ENCODE data around the gene ZMYM4. TPM values are rescaled to one million over a fixed set of nuclear protein-coding genes. Genes with fewer than 3 reads are reported as not detected.
"Not testable (repeated sequence)": the region's sequence is repeated elsewhere in the genome, so short reads cannot be mapped to it uniquely, and the experiment has no call there.

The ZMYM4 gene
- total RNA-seq, 8 experiments from 2014 or later: 34.4 to 82.5 (median 63.3) TPM

- Histone ChIP-seq H3K4me1 (replicated peaks in 1 of 2) (no peaks in the 10 kb centered on the region), H3K27ac (no peak overlapping the region), H3K4me3 (no peak overlapping the region)
- no peak for ATAC-seq (replicated peaks in 6 of 8)
- in situ Hi-C loops (cut with MboI; ENCODE audit: low pct_unique_long_range_greater_than_20kb in 2 of 9, low sequenced_read_pairs in 9 of 9, unreplicated experiment in 9 of 9): no loop called here
- WGBS, 10 experiments: 92 to 100% (median 100%) methylated on average over 1 to 3 of the region's 3 CpGs; no CpG with 5 or more reads in 1 of the 10 experiments
These were observed 47.1 kb downstream of the ZMYM4 start for GRCh38 chr1:35315649-35316048.

DNA sequence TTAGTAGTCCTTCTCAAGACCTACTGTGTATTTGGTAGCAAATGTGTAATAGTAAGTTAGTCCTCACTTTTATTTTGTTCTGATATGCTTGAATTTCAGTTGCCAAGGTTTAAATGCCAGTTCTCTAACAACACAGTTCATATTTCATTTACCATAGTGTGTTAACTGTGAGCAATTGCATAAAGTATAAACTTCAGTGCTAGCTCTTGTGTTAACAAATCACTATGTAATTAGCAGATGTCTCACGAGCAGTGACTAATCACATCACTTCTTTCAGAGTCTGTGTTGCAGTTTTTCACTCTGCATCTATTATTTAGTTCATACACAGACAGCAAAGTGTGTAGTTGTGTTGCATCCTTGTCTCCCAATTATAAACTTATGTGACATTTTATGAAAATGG, 47.8 kb downstream of the ZMYM4 start:
- Histone ChIP-seq H3K4me3 (no peak overlapping the region), H3K4me1 (replicated peaks in 1 of 2) (no peaks in the 10 kb centered on the region), H3K27ac (no peak overlapping the region)
- 25 to 100% (median 89%) methylated on average over 1 of the region's 1 CpG; no CpG with 5 or more reads in 2 of the 10 experiments for WGBS, 10 experiments
- in situ Hi-C loops (cut with MboI; ENCODE audit: low pct_unique_long_range_greater_than_20kb in 2 of 9, low sequenced_read_pairs in 9 of 9, unreplicated experiment in 9 of 9): no loop called here
- ATAC-seq (replicated peaks in 6 of 8): peak in 3 of 8 experiments; percentile 65 to 97 (median 70)

- no peak overlapping the region for H3K4me3 ChIP-seq
- peak in 1 of 8 experiments; percentile 32 for ATAC-seq (replicated peaks in 6 of 8)
- H3K27ac ChIP-seq: no peak overlapping the region
- 59 to 100% (median 100%) methylated on average over 1 to 3 of the region's 4 CpGs; no CpG with 5 or more reads in 2 of the 10 experiments for WGBS, 10 experiments
- in situ Hi-C loops (cut with MboI; ENCODE audit: low pct_unique_long_range_greater_than_20kb in 2 of 9, low sequenced_read_pairs in 9 of 9, unreplicated experiment in 9 of 9): no loop called here
- no peaks in the 10 kb centered on the region for H3K4me1 ChIP-seq (replicated peaks in 1 of 2)
These were observed 51.6 kb downstream of the ZMYM4 start for GRCh38 chr1:35319988-35320713.

- Histone ChIP-seq H3K4me1 (replicated peaks in 1 of 2) (no peaks in the 10 kb centered on the region), H3K4me3 (no peak overlapping the region), H3K27ac (no peak overlapping the region)
- 53 to 100% (median 100%) methylated on average over 1 to 3 of the region's 3 CpGs for WGBS, 10 experiments
- in situ Hi-C loops (cut with MboI; ENCODE audit: low pct_unique_long_range_greater_than_20kb in 2 of 9, low sequenced_read_pairs in 9 of 9, unreplicated experiment in 9 of 9): no loop called here
- ATAC-seq (replicated peaks in 6 of 8): no peak
These were observed 52.4 kb downstream of the ZMYM4 start for GRCh38 chr1:35320937-35321336.

- in situ Hi-C loops (cut with MboI; ENCODE audit: low pct_unique_long_range_greater_than_20kb in 2 of 9, low sequenced_read_pairs in 9 of 9, unreplicated experiment in 9 of 9): no loop called here
- H3K27ac ChIP-seq: no peak overlapping the region
- 22 to 100% (median 80%) methylated on average over 1 of the region's 1 CpG; no CpG with 5 or more reads in 1 of the 10 experiments for WGBS, 10 experiments
- no peaks in the 10 kb centered on the region for H3K4me1 ChIP-seq (replicated peaks in 1 of 2)
- ATAC-seq (replicated peaks in 6 of 8): peak in 1 of 8 experiments; percentile 37
- no peak overlapping the region for H3K4me3 ChIP-seq
These were observed 56.0 kb downstream of the ZMYM4 start for GRCh38 chr1:35324486-35324885.

DNA sequence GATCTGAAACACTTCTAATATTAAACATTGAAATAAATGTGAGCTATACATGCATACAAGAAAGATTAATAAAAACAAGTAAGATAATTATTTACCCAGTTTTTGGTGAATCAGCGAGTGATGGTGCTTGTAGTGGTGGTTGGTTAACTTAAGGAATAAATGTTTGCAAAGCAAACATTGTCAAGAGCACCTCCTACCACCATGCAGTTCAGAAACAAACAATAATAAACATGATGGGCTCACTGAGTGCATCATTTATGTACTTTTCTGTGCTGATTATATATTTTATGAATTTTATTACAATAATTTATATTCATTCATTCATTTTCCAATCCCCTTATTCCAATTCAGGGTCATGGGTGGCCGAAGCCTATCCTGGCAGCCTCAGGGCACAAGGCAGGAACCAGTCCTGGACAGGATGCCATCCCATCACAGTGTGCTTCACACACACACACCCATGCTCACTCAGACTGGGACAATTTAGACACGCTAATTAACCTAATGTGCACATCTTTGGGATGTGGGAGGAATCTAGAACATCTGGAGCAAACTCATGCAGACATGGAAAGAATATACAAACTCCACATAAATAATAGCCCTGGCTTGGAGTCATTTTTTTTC, 57.8 kb downstream of the ZMYM4 start:
- 38 to 100% (median 94%) methylated on average over 1 to 3 of the region's 3 CpGs; no CpG with 5 or more reads in 2 of the 10 experiments for WGBS, 10 experiments
- in situ Hi-C loops (cut with MboI; ENCODE audit: low pct_unique_long_range_greater_than_20kb in 2 of 9, low sequenced_read_pairs in 9 of 9, unreplicated experiment in 9 of 9): no loop called here
- no peak overlapping the region for H3K27ac ChIP-seq
- no peaks in the 10 kb centered on the region for H3K4me1 ChIP-seq (replicated peaks in 1 of 2)
- H3K4me3 ChIP-seq: no peak overlapping the region
- peak in 2 of 8 experiments; percentile 41 to 97 for ATAC-seq (replicated peaks in 6 of 8)

DNA sequence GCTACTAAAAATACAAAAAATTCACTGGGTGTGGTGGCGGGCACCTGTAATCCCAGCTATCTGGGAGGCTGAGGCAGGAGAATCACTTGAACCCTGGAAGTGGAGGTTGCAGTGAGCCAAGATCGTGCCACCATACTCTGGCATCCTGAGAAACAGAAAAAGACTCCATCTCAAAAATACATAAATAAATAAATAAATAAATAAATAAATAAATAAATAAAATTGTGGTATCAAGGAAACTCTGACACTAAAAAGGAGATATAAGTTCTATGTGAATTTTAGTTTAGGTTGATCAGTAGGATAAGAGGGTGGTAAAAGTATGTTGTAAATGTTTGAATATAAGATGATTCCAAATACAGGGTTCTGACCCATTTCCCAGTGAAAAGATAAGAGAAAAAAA, 63.1 kb downstream of the ZMYM4 start:
- H3K4me1 ChIP-seq (replicated peaks in 1 of 2); ATAC-seq (replicated peaks in 6 of 8); in situ Hi-C loops (cut with MboI; ENCODE audit: low pct_unique_long_range_greater_than_20kb in 2 of 9, low sequenced_read_pairs in 9 of 9, unreplicated experiment in 9 of 9); H3K4me3 ChIP-seq; H3K27ac ChIP-seq: not testable (repeated sequence)
- WGBS, 10 experiments: 83 to 100% (median 100%) methylated on average over 2 of the region's 2 CpGs; no CpG with 5 or more reads in 2 of the 10 experiments

DNA sequence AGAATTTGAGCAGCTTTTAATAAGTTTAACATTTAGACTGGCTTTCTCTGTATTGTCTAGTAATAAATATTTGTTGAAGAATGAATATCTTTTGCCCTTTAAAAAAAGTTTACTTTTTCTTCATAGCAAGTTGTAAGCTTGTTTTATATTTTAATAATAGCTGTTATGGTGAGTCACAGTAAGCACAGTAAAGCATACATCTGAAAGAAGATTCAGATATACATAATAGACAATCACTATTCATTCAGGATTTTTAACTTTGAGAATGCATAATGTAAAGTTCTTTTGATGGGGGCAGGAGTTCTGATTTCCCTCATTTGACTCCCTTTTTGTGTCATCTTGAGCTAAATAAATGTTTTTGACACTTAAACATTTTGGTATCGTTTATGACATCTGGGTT, 66.0 kb downstream of the ZMYM4 start:
- 56 to 100% (median 88%) methylated on average over 1 of the region's 1 CpG; no CpG with 5 or more reads in 1 of the 10 experiments for WGBS, 10 experiments
- H3K4me3 ChIP-seq: no peak overlapping the region
- in situ Hi-C loops (cut with MboI; ENCODE audit: low pct_unique_long_range_greater_than_20kb in 2 of 9, low sequenced_read_pairs in 9 of 9, unreplicated experiment in 9 of 9): no loop called here
- H3K27ac ChIP-seq: no peak overlapping the region
- ATAC-seq (replicated peaks in 6 of 8): no peak
- no peaks in the 10 kb centered on the region for H3K4me1 ChIP-seq (replicated peaks in 1 of 2)

DNA sequence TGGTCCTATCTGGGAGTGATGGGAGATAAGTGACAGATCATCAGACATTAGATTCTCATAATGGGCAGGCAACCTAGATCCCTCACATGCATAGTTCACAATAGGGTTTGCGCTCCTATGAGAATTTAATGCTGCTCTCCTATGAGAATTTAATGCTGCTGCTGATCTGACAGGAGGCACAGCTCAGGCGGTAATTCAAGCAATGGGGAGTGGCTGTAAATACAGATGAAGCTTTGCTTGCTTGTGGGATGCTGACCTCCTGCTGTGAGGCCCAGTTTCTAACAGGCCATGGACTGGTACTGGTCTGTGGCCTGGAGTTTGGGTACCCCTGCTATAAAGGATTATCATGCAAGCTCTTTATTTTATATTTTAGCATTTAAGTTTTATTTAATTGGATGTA, 72.0 kb downstream of the ZMYM4 start:
- no peak for ATAC-seq (replicated peaks in 6 of 8)
- Histone ChIP-seq H3K27ac (no peak overlapping the region), H3K4me3 (no peak overlapping the region), H3K4me1 (replicated peaks in 1 of 2) (no peaks in the 10 kb centered on the region)
- in situ Hi-C loops (cut with MboI; ENCODE audit: low pct_unique_long_range_greater_than_20kb in 2 of 9, low sequenced_read_pairs in 9 of 9, unreplicated experiment in 9 of 9): no loop called here
- 80 to 100% (median 90%) methylated on average over 1 to 2 of the region's 2 CpGs; no CpG with 5 or more reads in 4 of the 10 experiments for WGBS, 10 experiments

- no peak overlapping the region for H3K27ac ChIP-seq
- in situ Hi-C loops (cut with MboI; ENCODE audit: low pct_unique_long_range_greater_than_20kb in 2 of 9, low sequenced_read_pairs in 9 of 9, unreplicated experiment in 9 of 9): no loop called here
- WGBS, 10 experiments: 91 to 100% (median 94%) methylated on average over 2 to 13 of the region's 13 CpGs
- ATAC-seq (replicated peaks in 6 of 8): no peak
- no peak overlapping the region for H3K4me3 ChIP-seq
- no peaks in the 10 kb centered on the region for H3K4me1 ChIP-seq (replicated peaks in 1 of 2)
These were observed 77.0 kb downstream of the ZMYM4 start for GRCh38 chr1:35345439-35345981.

DNA sequence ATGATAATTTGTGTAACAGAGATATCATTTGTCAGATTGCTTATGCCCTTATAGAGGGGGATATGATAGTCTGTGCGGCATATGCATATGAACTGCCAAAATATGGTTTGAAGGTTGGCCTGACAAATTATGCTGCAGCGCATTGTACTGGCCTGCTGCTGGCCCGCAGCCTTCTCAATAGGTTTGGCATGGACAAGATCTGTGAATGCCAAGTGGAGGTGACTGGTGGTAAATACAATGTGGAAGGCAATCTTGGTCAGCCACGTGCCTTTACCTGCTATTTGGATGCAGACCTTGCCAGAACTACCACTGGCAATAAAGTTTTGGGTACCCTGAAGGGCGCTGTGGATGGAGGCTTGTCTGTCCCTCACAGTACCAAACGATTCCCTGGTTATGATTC, 82.4 kb downstream of the ZMYM4 start:
- in situ Hi-C loops (cut with MboI; ENCODE audit: low pct_unique_long_range_greater_than_20kb in 2 of 9, low sequenced_read_pairs in 9 of 9, unreplicated experiment in 9 of 9): no loop called here
- Histone ChIP-seq H3K27ac (no peak overlapping the region), H3K4me1 (replicated peaks in 1 of 2) (no peaks in the 10 kb centered on the region), H3K4me3 (no peak overlapping the region)
- 80 to 95% (median 89%) methylated on average over 1 to 5 of the region's 6 CpGs; no CpG with 5 or more reads in 2 of the 10 experiments for WGBS, 10 experiments
- no peak for ATAC-seq (replicated peaks in 6 of 8)

GRCh38 chr1:35359995-35360394, 91.5 kb downstream of the ZMYM4 start:
- ATAC-seq (replicated peaks in 6 of 8): no peak
- no peak overlapping the region for H3K27ac ChIP-seq
- no peaks in the 10 kb centered on the region for H3K4me1 ChIP-seq (replicated peaks in 1 of 2)
- H3K4me3 ChIP-seq: no peak overlapping the region
- in situ Hi-C loops (cut with MboI; ENCODE audit: low pct_unique_long_range_greater_than_20kb in 2 of 9, low sequenced_read_pairs in 9 of 9, unreplicated experiment in 9 of 9): no loop called here

DNA sequence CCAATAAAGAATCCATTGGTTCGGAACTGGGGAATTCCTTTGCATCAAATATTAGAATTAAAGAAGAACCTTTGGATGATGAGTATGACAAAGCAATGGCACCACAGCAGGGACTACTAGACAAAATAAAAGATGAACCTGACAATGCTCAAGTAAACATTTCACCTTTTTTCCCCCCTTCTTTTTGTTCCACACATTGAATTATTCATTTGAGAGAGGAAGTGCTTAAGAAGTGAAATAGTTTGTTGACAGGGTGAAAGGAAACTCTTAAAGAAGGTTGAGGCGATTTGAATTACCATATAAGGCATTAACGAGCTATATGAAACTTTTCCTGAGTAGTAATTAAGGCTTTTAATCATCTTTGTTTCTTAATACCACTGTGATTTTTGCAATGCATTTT, 93.1 kb downstream of the ZMYM4 start:
- Histone ChIP-seq H3K4me1 (replicated peaks in 1 of 2) (no peaks in the 10 kb centered on the region), H3K27ac (no peak overlapping the region), H3K4me3 (no peak overlapping the region)
- in situ Hi-C loops (cut with MboI; ENCODE audit: low pct_unique_long_range_greater_than_20kb in 2 of 9, low sequenced_read_pairs in 9 of 9, unreplicated experiment in 9 of 9): no loop called here
- no peak for ATAC-seq (replicated peaks in 6 of 8)
- 60 to 100% (median 89%) methylated on average over 2 to 3 of the region's 3 CpGs; no CpG with 5 or more reads in 1 of the 10 experiments for WGBS, 10 experiments
